Mucosa of descending colon (tissue), 3 donors: ENCODE measurements around the gene ACCS. TPM values are rescaled to one million over a fixed set of nuclear protein-coding genes. Genes with fewer than 3 reads are reported as not detected.

Source experiments
- ATAC-seq: fragments of 200-7000 bp; cut with Tn5 transposase; one replicate; pipeline ENCODE4 v1.9.1; 2020; ENCODE audit warnings: mild to moderate bottlenecking, moderate library complexity
- DNase-seq, 3 donors: peaks; one replicate each; pipeline ENCODE4 v3.0.0-alpha.2; 2020
- H3K36me3 ChIP-seq: fragments of 200-600 bp; one replicate; pipeline ENCODE4 v1.8.0; 2021; ENCODE audit warnings: low read depth, mild to moderate bottlenecking
- H3K4me1 ChIP-seq: fragments of 200-600 bp; one replicate; pipeline ENCODE4 v1.8.0; 2021; ENCODE audit warnings: low read depth, mild to moderate bottlenecking
- H3K4me3 ChIP-seq: fragments of 200-600 bp; one replicate; pipeline ENCODE4 v1.8.0; 2021; ENCODE audit warnings: mild to moderate bottlenecking
- H3K9me3 ChIP-seq: fragments of 200-600 bp; one replicate; pipeline ENCODE4 v1.8.0; 2021; ENCODE audit warnings: mild to moderate bottlenecking
- CTCF ChIP-seq: fragments of 200-600 bp; IDR thresholded peaks from one replicate; pipeline ENCODE4 v1.8.0; 2022; ENCODE audit warnings: antibody characterized with exemption, mild to moderate bottlenecking
- intact Hi-C, 2 donors: fragments of 100-400 bp; cut with DNase I in 1 of 2; cut with micrococcal nuclease in 1 of 2; formaldehyde crosslinking; loops; one replicate each; pipeline versions ENCODE4 v1.11.0 to v1.11.1; 2022; cut with DNase I, micrococcal nuclease
- total RNA-seq, 3 donors: library from RNA; stranded (reverse); fragmentation: NEBNext Ultra II Directional in 2 of 3; extraction: Animal tissue kit (Norgen Biotek cat#: 25700) in 2 of 3; gene quantifications; one replicate each; pipeline versions ENCODE4 v1.2.1 to v1.2.4, GENCODE V29; 2021 to 2023
- donor health status: DM: no; HTN: no; CAD: no; lungs with moderate emphysema.
- donor health status: DM: no; HTN: no; CAD: no.
- donor health status: DM: no; HTN: yes; CAD: no.

Gene ACCS
- total RNA-seq, 3 donors from 2014 or later = 22.9 to 40.2 (median 30.8) TPM

GRCh38 chr11:44046182-44046581 lies 19.9 kb upstream of the ACCS start:
- intact Hi-C loops = no loop called here
- DNase-seq (no peak), ATAC-seq (peak; percentile 40)
- Histone ChIP-seq H3K36me3 (no peaks in the 10 kb centered on the region), H3K4me1 (no peaks in the 10 kb centered on the region), H3K9me3 (peaks cover 2% of the 10 kb centered on the region), H3K4me3 (no peak overlapping the region)
- no peak for TF ChIP-seq CTCF

- Histone ChIP-seq H3K4me1 (no peaks in the 10 kb centered on the region), H3K36me3 (no peaks in the 10 kb centered on the region), H3K4me3 (no peak overlapping the region), H3K9me3 (no peaks in the 10 kb centered on the region)
- no peak for TF ChIP-seq CTCF
- intact Hi-C loops = no loop called here
- no peak for DNase-seq
- ATAC-seq = no peak
Measured at GRCh38 chr11:44047298-44047697, 18.8 kb upstream of the ACCS start.

GRCh38 chr11:44047931-44048431 lies 18.1 kb upstream of the ACCS start, which contains the start of gene ACCSL:
Gene ACCSL (plus strand): TSS chr11:44047981. CDS start chr11:44048037, 56 bp downstream.
- Histone ChIP-seq H3K4me3 (no peak within 1 kb of the TSS), H3K36me3 (no peaks in the 10 kb centered on the region), H3K4me1 (no peaks in the 10 kb centered on the region), H3K9me3 (no peaks in the 10 kb centered on the region)
- intact Hi-C loops = no loop called here
- no peak for TF ChIP-seq CTCF
- ATAC-seq = no peak
- no peak for DNase-seq

- ATAC-seq = no peak
- no peaks in the 10 kb centered on the region for H3K9me3 ChIP-seq
- DNase-seq = no peak
- intact Hi-C loops = no loop called here
- no peak for TF ChIP-seq CTCF
- no peak overlapping the region for H3K4me3 ChIP-seq
- no peaks in the 10 kb centered on the region for H3K36me3 ChIP-seq
- no peaks in the 10 kb centered on the region for H3K4me1 ChIP-seq
Measured at GRCh38 chr11:44049832-44050231, 16.2 kb upstream of the ACCS start.

- ATAC-seq = no peak
- DNase-seq = no peak
- Histone ChIP-seq H3K4me1 (no peaks in the 10 kb centered on the region), H3K9me3 (no peaks in the 10 kb centered on the region), H3K36me3 (no peaks in the 10 kb centered on the region), H3K4me3 (no peak overlapping the region)
- no peak for TF ChIP-seq CTCF
- intact Hi-C loops = no loop called here
Measured at GRCh38 chr11:44051171-44051570, 14.9 kb upstream of the ACCS start.

- DNase-seq = no peak
- Histone ChIP-seq H3K4me1 (no peaks in the 10 kb centered on the region), H3K9me3 (no peaks in the 10 kb centered on the region), H3K4me3 (no peak overlapping the region), H3K36me3 (no peaks in the 10 kb centered on the region)
- ATAC-seq = no peak
- intact Hi-C loops = no loop called here
- TF ChIP-seq CTCF = no peak
Measured at GRCh38 chr11:44057340-44057739, 8.7 kb upstream of the ACCS start.
